Amniotic stem cell (primary cell): ENCODE data around the gene ASTL.

Experiments
- DNase-seq: peaks from one replicate; lab custom pipeline; 2025; lab: John Stamatoyannopoulos, UW

ASTL gene

DNA sequence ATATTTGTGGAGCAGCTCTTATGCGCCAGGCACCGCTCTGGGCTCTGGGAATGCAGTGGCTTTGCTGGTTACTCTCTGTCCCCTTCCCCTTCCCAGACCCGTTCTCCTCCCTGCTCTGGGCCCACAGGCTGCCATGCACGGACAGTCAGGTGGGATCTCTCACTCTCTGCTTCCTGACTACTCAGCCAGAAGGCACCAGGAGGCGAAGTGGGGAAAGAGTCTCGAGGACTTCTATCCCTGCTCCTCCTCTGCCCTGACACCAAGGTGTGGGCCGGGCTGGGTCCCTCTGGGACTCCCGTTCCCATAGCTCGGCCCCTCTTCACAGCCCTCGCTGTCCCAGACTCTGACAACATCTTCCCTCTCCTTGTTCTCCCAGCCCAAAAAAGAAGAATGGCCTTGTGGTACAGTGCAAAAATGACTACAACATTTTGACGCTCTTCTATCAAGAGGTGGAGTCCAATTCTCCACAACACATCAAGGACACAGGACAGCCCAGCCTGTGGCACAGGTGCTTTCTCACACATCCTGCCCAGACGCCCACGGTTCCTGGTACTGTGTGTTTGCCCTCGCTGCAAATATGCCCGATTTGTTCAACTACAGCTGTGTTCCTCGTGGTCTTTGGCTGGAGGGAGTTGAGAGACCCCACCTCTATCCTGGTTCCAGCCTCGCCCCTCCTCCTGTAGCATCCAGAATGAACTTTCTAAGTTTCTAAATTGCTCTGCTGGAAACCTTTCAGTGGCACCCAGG is 21.0 kb upstream of the ASTL start:
- DNase-seq: no peak

DNA sequence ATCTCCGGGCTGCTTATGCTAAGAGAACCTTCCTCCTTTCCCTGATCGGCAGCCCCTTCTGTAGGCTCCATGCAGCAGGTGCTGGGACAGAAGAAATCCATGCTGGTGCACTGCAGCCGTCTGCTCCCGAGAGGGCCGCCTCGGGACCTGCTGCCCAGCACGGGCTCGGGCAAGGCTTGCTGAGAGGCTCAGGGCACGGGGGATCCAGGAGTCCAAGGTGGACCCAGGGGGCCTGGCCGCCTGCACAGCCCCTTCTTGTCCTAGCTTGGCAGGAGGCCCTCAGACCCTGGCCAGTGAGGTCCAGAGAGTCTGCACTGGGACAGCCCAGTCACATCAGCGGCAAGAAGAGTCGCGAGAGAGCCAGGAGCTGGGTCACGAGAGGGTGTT is 20.2 kb upstream of the ASTL start:
- DNase-seq: no peak

GRCh38 chr2:96157649-96158553 is 19.6 kb upstream of the ASTL start:
- DNase-seq: no peak

- DNase-seq: no peak
Measured at GRCh38 chr2:96156926-96157648, 18.8 kb upstream of the ASTL start.

DNA sequence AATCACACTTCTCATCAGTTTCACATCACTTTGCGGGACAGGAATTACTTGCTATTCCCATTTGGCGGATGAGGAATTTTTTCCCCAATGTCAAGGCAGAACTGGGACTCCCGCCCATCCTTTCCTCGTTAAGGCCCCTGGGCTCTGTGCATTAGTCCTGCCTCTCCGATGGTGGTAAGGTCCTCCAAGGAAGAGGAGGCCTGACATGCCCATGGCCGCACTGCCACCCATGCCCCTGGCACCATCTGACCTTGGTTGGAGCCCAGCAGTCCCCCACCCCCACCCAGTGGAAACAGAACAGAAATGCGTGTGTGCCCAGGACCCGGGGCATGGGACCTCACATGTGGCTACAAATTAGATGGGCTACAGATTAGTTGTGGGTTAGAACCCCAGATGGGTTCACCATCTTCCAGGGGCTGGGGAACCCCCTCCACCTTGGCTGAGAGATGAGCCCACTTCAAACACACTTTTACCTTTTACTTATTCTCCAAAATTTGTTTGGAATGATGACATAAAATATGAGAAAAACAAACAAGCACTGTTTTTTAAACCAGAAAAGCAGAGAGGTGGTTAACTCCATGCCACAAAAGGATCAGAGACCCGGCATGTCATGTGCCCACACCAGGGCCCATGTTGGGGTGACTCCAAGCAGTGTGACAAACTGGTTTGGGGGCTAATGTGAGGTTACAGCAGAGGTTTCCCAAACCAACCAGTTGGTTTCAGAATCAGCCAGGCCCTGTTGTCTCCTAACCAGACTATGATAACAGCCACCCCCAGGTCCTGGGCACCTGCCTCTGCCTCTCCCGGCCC is 17.9 kb upstream of the ASTL start:
- no peak for DNase-seq

GRCh38 chr2:96154506-96155380 is 16.4 kb upstream of the ASTL start:
- DNase-seq: no peak

- DNase-seq: no peak
Measured at GRCh38 chr2:96153991-96154431, 15.7 kb upstream of the ASTL start.

DNA sequence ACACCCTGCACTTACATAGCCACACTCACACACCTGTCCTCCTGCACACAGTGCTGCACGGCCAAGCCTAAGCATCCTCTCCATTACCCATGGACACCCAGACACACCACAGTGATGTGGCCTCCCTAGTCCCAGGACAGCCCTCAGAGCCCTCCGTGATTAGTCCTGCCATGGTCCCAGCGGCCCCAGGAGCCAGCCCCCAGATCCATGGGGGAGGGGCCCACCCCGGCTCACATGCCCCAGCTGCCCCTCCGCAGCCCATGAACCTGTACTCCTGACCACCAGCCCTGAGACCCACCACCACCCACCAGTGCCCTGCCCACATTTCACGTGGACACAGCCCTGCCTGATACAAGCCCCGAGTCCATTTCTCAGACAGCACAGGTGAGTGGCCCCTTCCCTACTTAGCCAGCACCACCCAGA is 15.0 kb upstream of the ASTL start:
- DNase-seq: no peak

DNA sequence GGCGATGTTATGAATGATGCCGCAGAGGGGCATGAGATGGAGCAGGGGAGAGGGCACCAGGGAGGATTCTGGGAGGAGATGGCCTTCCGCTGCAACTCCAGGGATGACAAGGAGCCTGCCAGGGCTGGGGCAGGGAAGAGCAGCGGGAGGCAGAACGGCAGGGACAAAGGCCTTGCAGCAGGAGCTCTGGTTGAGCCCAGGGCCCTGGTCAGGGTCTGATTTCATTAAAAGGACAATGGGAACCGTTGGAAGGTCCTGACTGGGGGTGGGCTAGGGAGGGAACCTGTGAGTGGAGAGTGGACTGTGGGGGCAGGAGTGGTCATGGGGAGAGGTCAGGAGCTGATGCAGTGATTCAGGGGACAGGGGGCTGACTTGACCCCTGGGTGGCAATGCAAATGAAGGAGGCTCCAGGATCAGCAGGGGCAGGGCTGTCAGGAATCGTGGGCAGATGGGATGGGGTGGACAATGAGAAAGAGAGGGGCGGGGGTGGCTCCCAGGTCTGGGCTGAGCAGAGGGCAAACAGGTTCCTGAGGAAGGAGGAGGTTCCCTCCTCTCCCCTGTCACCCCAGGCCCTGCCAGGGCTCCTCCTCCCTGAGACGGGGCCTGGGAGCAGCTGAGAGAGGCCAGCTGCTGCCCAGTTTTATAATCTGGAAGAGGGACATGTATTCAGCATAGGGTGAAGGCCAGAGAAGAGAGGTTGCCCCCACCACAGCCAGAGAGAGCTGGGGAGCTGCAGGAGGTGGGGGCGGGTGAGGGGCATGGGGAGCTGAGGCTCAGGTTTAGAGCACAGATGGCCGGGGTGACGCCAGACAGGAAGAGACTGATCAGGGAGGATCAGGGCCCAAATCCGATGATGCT is 14.2 kb upstream of the ASTL start:
- no peak for DNase-seq

GRCh38 chr2:96151595-96152303 is 13.4 kb upstream of the ASTL start:
- DNase-seq: no peak

- no peak for DNase-seq
Measured at GRCh38 chr2:96150791-96151594, 12.7 kb upstream of the ASTL start.

DNA sequence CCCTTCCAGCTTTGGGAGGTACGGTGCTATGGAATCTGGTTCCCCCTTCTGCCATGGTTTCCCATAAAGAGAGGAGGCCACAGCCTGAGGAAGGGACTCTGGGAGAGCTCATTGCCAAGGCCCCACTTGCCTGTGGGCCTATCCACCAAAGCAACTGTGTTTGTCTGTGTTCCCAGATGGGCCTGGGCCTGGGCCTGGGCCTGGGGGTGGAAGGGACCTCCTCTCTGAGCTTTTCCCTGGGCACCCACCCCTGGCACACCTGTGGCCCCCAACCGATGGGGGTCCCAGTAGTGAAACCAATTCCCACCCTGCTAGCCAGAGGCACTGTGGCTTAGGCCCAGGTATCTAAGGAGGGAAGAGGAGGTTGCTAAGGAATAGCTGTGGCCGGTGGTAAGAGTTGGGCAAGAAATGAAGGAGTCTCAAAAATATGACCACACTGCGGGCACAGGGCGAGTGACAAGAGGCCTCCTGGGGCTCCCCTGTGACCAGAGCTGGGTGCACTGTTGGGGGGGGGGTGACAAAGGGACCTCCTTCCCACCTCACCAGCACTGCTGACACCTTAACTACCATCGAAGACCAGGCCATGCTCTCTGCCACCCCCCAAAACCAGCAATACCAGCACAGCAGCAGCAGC is 11.8 kb upstream of the ASTL start:
- no peak for DNase-seq

GRCh38 chr2:96148410-96149217 is 10.3 kb upstream of the ASTL start:
- peak; percentile 23 for DNase-seq

GRCh38 chr2:96147593-96148201 is 9.4 kb upstream of the ASTL start:
- no peak for DNase-seq

- no peak for DNase-seq
Measured at GRCh38 chr2:96146881-96147592, 8.7 kb upstream of the ASTL start.
